ENCODE results near the gene SND1.

DNA sequence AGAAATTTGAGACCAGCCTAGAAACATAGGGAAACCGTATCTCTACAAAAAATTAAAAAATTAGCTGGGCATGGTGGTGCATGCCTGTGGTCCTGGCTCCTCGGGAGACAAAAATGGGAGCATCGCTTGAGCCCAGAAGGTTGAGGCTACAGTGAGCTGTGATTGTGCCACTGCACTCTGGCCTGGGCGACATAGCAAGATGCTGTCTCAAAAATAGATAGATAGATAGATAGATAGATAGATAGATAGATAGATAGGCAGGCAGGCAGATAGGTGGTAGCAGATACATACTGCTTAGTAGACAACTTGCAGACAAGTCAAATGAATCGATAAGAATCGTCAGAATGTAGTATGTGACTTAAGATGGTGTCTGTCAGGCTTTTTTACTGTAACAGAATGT, 106.9 kb downstream of the SND1 start:
- no peak for TF ChIP-seq ZNF146 (tag by site-specific recombination; IDR thresholded peaks at IDR 0.05)
- TF ChIP-seq ZNF629 (tag by site-specific recombination; IDR thresholded peaks at IDR 0.05) = no peak
- TF ChIP-seq, protein P1, sequence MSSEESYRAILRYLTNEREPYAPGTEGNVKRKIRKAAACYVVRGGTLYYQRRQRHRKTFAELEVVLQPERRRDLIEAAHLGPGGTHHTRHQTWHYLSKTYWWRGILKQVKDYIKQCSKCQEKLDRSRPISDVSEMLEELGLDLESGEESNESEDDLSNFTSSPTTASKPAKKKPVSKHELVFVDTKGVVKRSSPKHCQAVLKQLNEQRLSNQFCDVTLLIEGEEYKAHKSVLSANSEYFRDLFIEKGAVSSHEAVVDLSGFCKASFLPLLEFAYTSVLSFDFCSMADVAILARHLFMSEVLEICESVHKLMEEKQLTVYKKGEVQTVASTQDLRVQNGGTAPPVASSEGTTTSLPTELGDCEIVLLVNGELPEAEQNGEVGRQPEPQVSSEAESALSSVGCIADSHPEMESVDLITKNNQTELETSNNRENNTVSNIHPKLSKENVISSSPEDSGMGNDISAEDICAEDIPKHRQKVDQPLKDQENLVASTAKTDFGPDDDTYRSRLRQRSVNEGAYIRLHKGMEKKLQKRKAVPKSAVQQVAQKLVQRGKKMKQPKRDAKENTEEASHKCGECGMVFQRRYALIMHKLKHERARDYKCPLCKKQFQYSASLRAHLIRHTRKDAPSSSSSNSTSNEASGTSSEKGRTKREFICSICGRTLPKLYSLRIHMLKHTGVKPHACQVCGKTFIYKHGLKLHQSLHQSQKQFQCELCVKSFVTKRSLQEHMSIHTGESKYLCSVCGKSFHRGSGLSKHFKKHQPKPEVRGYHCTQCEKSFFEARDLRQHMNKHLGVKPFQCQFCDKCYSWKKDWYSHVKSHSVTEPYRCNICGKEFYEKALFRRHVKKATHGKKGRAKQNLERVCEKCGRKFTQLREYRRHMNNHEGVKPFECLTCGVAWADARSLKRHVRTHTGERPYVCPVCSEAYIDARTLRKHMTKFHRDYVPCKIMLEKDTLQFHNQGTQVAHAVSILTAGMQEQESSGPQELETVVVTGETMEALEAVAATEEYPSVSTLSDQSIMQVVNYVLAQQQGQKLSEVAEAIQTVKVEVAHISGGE (tag by site-specific recombination; conservative IDR thresholded peaks at IDR 0.05; ENCODE audit: low read depth) = no peak
